ENCODE results near the gene PCDHGA10. TPM values are rescaled to one million over a fixed set of nuclear protein-coding genes. Genes with fewer than 3 reads are reported as not detected.
"Not testable (repeated sequence)": the region's sequence is repeated elsewhere in the genome, so short reads cannot be mapped to it uniquely, and the experiment has no call there.

PCDHGA10 gene
- total and polyA plus RNA-seq, 2 of the 8 experiments (the other 6 are each of a cell fraction or from before 2014, with no cell fraction given): 2.2 to 6.4 TPM

- H2AFZ ChIP-seq (ENCODE audit: low read length); H3K4me1 ChIP-seq (replicated peaks in 1 of 4; ENCODE audit: control insufficient read depth in 3 of 4, insufficient read depth in 4 of 4, low read length in 3 of 4); H4K20me1 ChIP-seq (replicated peaks in 1 of 2; ENCODE audit: control insufficient read depth in 1 of 2, insufficient read depth in 2 of 2, low read length in 2 of 2); H3K27ac ChIP-seq (ENCODE audit: low read depth, low read length); H3K23me2 ChIP-seq (ENCODE audit: low read depth, low read length); H4K5ac ChIP-seq (ENCODE audit: insufficient read length, low read depth, low read length); H2BK5ac ChIP-seq (ENCODE audit: low read depth, low read length); FAIRE-seq; H2BK20ac ChIP-seq (ENCODE audit: low read length); H3K23ac ChIP-seq (ENCODE audit: insufficient read length); H3K18ac ChIP-seq (ENCODE audit: extremely low read depth, low read length); H3K56ac ChIP-seq (replicated peaks; ENCODE audit: insufficient read length, low read depth, low read length); H3K79me2 ChIP-seq (ENCODE audit: control insufficient read depth in 1 of 2, insufficient read depth in 2 of 2, low read length in 2 of 2); H2AK5ac ChIP-seq (ENCODE audit: low read depth, low read length); H3K4ac ChIP-seq (replicated peaks; ENCODE audit: insufficient read length, low read depth, low read length); H4K91ac ChIP-seq (replicated peaks; ENCODE audit: insufficient read length, low read length); H3K36me3 ChIP-seq (ENCODE audit: control insufficient read depth in 2 of 4, insufficient read depth in 4 of 4, low read length in 3 of 4); H3K79me1 ChIP-seq (ENCODE audit: low read depth, low read length); H3K4me2 ChIP-seq (ENCODE audit: insufficient read depth in 1 of 2, low read depth in 2 of 2, low read length in 2 of 2); H2BK15ac ChIP-seq (ENCODE audit: low read length); POLR2A ChIA-PET (ENCODE audit: partially characterized antibody); H4K8ac ChIP-seq (ENCODE audit: extremely low read depth, insufficient read depth, low read length); H2BK120ac ChIP-seq (replicated peaks; ENCODE audit: low read depth, low read length); H2BK12ac ChIP-seq (ENCODE audit: low read depth, low read length); H3K27me3 ChIP-seq (replicated peaks in 1 of 4; ENCODE audit: control insufficient read depth in 3 of 4, extremely low read depth in 1 of 4, insufficient read depth in 3 of 4, low read length in 3 of 4); H3K14ac ChIP-seq (ENCODE audit: insufficient read length); H3K4me3 ChIP-seq (ENCODE audit: extremely low read depth in 1 of 4, insufficient read depth in 2 of 4, low read depth in 3 of 4, low read length in 4 of 4); H3K9ac ChIP-seq (replicated peaks in 1 of 4; ENCODE audit: extremely low read depth in 1 of 4, low read depth in 3 of 4, low read length in 3 of 4): not testable (repeated sequence)
- peak in 1 of 2 experiments; percentile 47 for DNase-seq (ENCODE audit: low read depth in 1 of 2, low spot score in 2 of 2)
- 94% methylated on average over 24 of the region's 48 CpGs; no CpG with 5 or more reads in 1 of the 2 experiments for WGBS, 2 experiments (ENCODE audit: extremely low coverage in 1 of 2, insufficient coverage in 1 of 2, insufficient read length in 1 of 2, insufficient replicate concordance in 2 of 2, low coverage in 1 of 2, low lambda C conversion rate in 2 of 2, missing lambda C conversion rate in 1 of 2)
- CTCF ChIA-PET (ENCODE audit: partially characterized antibody): interaction anchor here (0.8 to 2.9 kb wide), 8 partner anchors 12 to 146 kb away, joined by 3 to 11 read pairs (median 5); partner anchors contain the start of genes PCDHGA5, PCDHGB2 and PCDHGB4
- peaks cover 36 to 45% of the 10 kb centered on the region in 2 experiments; a peak in 3 of 4 replicates for H3K9me3 ChIP-seq (ENCODE audit: insufficient read depth in 2 of 2, low read depth in 1 of 2, low read length in 1 of 2)
- peak in 2 of 3 experiments; percentile 6 to 24; a peak in 3 of 4 replicates for TF ChIP-seq CTCF (IDR thresholded peaks at IDR 0.05; ENCODE audit: control extremely low read depth in 1 of 3, insufficient read depth in 1 of 3, low read depth in 1 of 3, low read length in 3 of 3)
These were observed 37.2 kb upstream of the PCDHGA10 start for GRCh38 chr5:141375444-141376155.
